CD4-positive, alpha-beta T cell treated with Interferon alpha-2 for 1 hour (primary cell): ENCODE measurements around the gene SVIL.

Source experiments
- DNase-seq, 2 donors: peaks; one replicate each; pipeline ENCODE4 v3.0.0-alpha.2; 2020 to 2022

Gene SVIL, protein sequence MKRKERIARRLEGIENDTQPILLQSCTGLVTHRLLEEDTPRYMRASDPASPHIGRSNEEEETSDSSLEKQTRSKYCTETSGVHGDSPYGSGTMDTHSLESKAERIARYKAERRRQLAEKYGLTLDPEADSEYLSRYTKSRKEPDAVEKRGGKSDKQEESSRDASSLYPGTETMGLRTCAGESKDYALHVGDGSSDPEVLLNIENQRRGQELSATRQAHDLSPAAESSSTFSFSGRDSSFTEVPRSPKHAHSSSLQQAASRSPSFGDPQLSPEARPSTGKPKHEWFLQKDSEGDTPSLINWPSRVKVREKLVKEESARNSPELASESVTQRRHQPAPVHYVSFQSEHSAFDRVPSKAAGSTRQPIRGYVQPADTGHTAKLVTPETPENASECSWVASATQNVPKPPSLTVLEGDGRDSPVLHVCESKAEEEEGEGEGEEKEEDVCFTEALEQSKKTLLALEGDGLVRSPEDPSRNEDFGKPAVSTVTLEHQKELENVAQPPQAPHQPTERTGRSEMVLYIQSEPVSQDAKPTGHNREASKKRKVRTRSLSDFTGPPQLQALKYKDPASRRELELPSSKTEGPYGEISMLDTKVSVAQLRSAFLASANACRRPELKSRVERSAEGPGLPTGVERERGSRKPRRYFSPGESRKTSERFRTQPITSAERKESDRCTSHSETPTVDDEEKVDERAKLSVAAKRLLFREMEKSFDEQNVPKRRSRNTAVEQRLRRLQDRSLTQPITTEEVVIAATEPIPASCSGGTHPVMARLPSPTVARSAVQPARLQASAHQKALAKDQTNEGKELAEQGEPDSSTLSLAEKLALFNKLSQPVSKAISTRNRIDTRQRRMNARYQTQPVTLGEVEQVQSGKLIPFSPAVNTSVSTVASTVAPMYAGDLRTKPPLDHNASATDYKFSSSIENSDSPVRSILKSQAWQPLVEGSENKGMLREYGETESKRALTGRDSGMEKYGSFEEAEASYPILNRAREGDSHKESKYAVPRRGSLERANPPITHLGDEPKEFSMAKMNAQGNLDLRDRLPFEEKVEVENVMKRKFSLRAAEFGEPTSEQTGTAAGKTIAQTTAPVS (N-terminal part only)

DNA sequence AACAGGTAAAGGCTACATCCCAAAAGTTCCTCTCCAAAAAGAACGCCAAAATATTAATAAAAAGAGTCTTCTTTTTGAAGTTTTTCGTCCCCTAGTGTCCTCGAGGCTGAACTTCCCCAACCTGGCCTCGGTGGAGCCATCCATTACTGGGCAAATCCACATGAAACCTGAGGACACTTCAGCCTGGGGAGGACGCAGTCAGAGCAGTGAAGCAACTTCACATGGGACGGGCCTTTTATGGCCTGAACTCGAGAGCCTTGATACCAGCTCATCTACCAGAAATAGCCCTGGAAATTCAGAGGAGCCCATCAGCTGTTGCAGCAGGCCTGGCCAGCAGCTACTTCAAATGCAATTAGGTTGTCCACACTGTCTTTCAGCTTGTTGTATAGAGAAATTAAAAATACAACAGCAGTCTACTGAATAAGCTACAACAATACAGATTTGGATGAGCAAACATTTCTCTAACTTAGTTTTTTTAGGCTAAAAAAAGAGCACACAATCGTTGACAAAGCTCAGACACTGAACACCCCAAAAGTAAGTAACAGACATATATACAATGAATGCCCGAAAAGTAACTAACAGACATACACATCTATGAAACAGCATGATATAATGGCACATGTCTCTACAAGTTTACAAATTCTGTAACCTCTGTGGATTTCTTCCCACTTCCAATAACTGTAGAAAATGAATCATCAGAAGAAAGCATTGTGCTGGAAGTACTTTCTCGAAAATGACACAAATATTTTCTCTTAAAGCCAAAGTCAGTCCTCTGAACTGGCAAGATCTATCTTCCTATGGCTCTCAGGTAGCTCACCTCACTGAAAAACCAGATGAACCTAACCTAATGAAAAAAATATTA lies at the start of gene SVIL:
SVIL (minus strand) TSS at position 208 of the 862 bp plus-strand sequence. CDS start 79,913 bp downstream, outside the sequence.
- DNase-seq: no peak

DNA sequence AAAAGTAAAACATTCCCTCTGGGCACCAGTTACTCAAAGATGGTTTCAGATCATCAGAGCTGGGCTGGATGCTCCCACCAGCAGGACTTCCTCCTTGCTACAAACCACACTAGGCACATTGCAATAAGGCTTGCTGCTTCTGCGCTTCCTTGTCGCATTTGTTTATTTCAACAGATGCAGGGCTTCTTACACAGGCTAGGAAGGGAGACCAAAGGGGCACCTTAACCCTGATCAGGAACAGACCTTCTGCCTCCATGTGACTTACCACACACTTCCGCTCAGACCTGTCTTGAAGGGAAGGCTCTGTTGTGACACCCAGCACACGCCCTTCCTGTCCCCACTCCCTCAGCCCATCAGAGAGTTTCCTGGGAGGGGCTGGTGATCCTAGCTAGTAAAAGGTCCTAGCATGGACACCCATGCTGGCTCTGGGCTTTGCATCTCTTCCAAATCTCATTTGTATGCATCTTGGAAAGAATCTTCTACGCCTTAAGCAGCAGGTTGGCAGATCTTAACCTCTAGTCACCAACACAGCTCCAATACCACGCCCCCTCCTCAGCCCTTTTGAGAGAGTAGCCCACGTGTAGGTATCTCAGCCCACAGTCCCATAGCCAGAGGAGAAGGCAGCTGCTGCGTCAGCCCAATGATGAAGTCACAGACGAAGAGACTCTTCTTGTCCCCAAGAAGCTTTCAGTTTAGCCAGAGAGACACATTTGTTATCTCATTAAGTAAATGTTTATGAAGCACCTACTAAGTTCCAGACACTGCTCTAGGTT lies 47.1 kb upstream of the SVIL start:
- peak; percentile 74 to 81 for DNase-seq

DNA sequence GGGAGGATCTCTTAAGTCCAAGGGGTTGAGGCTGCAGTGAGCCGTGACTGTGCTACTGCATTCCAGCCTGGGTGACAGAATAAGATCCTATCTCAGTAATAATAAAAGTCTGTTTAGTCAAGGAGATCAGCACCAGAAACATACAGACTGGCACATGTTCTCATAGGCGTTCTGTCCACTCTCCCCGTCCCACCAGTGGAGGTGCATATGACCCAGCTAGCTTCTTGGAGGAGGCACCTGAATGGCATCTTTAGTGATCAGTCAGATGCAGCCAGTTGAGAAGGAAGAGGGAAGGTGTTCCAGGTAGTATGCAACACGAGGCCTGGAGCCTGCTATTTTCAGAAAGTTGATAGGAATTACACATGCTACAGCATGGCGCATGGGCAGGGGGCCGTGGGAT lies 45.3 kb upstream of the SVIL start:
- DNase-seq: no peak

DNA sequence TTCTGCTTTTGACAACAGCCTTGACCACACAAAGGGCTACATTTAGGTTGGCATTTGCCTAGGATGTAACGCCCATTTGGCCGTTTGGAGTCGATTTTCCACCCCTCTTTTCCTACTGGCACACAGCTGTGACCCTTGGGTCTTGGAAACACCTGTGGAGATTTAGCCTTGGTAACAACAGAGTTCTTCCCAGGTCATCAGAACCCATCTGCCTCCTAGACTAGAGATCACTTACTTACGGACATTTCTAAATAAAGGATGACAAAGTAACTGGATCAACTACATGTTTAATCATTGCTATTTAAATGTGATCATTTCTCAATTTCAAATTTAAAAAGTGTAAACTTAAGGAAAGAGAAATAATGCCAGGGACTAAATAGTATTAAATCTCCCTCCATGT lies 42.0 kb upstream of the SVIL start:
- DNase-seq: no peak

DNA sequence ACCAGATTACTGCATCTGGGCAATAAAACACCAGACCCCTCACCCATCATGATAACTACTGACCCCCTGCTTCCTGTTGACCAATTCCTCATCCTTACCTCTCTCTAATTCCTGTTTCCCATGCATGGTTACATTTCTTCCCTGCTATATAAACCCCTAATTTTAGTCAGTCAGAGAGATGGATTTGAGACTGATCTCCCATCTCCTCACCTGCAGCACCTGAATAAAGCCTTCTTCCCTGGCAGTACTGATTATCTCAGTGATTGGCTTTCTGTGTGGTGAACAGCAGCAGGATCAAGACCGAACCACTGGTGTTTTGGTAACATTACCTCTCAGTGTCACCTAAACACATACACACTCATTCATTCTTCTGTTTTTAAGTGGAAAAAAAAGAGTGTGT lies 41.2 kb upstream of the SVIL start:
- DNase-seq: no peak

DNA sequence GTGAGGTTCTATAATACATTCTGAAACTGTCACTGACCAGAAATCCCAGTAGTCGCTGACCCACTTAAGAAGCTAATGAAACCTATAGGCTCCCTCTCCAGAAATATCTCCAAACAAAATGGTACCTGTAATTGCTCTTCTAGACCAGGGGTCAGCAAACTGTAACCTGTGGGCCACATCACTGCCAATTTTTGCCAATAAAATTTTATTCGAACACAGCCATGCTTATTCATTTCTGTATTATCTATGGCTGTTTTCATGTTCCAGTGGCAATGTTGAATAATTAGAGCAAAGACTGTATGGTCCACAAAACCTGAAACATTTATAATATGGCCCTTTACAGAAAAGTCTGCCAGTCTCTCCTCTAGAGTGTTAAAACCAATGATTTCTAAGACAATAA lies 37.2 kb upstream of the SVIL start:
- DNase-seq: no peak

DNA sequence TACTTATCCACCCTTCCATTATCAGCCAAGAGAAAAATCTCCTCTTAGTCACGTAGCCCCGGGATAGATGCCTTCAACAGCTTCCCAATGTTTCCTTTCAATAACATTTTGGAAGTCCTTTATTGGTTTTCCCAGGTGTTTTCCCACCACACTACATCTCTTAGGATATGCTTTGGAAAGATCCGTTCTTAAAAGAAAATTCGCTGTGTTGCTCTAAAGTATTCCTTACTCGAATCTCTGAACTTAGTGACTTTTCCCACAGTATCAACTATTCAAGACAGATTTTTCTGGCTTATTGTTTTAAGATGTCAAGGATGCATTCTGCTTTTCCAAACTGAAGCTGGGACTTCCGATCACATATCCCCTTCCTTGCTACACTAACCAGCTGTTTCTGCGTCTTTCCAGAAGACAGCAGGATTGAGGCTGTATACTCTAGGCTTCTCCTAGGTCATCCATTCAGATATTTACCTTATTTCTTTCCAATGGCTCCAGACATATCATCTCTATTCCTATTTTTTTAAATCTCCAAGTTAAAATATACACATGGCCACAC lies 36.5 kb upstream of the SVIL start:
- no peak for DNase-seq

DNA sequence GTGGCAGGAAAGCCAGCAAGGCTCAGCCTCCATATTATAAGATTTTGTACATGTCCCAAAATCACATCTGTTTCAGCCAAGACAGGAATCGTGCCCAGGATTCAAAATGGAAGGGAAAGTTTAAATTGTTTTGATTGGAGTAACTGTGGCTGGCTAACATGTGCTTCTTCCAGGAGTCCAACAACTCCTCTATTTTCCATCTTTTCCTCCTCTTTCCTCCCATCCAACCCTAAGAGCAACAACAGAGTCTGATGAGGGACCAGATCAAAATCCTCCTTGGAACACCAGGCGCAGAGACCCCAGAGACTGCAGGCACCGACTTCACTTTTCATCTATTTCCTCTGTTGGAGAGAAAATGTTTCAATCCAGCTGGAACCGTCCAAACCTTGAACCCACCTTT lies 36.0 kb upstream of the SVIL start:
- DNase-seq: no peak

DNA sequence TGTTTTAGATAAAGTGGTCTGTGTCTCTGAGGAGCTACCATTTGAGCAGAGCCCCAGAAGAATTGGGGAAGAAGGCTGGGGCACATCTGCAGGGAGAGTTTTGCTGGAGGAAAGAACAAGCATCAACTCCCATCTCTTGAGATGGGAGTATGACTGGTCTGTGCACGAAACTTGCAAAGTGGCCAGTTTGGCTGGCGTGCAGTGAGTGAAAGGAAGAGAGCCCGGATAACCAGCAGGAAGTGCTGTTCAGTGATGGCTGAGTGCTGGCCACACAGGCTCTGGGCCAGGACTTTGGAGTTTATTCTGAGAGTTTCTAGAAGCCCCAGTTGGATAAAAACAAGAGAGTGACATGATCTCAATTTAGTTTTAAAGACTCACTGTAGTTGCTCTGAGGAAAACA lies 34.4 kb upstream of the SVIL start:
- no peak for DNase-seq

DNA sequence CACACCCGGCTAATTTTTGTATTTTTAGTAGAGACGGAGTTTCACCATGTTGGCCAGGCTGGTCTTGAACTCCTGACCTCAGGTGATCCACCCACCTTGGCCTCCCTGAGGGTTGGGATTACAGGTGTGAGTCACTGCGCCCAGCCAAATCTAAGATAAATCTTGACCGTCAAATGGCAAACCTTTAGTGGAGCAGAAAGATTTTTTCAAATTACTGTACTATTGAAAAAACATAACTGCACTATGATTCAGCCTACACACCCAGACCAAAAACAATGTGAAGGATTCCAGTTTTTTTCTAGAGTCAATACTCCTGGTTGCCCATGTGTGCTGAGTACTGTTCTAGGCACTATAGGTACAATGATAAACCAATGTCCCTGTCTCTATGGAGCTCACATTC lies 33.9 kb upstream of the SVIL start:
- DNase-seq: no peak

DNA sequence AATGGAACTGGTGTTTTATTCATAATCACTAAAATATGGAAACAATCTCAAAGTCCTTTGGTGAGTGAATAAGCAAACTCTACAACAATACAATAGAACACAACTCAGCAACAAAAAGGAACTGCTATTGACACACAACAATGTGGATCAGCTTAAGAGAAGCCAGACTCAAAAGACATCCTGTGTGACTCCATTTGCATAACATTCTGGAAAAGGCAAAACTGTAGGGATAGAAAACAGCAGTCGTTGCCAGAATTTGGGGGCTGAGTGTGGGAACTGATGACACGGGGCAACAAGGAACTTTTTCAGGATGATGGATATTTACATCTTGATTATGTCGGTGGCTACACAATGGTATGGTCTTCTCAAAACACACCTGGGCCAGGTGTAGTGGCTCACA lies 32.4 kb upstream of the SVIL start:
- DNase-seq: no peak

DNA sequence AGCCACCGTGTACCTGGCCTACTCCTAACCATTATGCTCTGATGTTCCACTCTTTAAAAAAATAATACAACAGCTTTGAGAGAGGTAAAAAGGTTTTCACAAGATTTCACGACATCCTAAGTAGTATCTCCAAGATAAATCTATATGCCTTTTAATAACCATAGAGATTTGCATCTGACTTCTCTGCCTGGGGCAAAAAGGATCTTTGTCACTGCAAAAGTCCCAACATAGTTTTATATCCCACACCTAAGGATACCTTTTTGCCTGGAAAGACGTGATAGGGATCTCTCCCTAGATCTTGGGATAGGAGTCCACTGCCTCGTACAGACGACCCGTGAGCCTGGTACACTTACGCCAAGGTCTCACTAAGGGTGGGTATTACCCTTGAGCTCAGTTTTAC lies 31.4 kb upstream of the SVIL start:
- no peak for DNase-seq

DNA sequence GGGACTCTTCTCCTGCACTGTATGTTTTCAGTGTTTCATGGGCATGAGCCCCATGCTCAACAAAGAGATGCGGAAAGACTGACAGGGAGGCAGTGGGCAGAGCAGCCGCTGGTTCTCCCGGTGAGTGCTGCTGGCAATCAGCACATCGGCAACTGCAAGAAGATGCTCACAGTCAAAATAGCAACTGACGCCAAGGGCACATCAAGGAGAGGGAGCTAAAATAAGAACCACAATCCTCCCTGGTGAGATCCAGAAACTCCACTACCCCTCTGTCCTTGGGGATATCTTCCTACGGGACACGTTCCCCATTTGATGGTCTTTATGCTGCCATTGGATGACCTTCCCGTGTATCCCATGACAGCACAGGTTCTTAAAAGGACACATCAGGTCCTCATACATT lies 28.9 kb upstream of the SVIL start:
- no peak for DNase-seq

DNA sequence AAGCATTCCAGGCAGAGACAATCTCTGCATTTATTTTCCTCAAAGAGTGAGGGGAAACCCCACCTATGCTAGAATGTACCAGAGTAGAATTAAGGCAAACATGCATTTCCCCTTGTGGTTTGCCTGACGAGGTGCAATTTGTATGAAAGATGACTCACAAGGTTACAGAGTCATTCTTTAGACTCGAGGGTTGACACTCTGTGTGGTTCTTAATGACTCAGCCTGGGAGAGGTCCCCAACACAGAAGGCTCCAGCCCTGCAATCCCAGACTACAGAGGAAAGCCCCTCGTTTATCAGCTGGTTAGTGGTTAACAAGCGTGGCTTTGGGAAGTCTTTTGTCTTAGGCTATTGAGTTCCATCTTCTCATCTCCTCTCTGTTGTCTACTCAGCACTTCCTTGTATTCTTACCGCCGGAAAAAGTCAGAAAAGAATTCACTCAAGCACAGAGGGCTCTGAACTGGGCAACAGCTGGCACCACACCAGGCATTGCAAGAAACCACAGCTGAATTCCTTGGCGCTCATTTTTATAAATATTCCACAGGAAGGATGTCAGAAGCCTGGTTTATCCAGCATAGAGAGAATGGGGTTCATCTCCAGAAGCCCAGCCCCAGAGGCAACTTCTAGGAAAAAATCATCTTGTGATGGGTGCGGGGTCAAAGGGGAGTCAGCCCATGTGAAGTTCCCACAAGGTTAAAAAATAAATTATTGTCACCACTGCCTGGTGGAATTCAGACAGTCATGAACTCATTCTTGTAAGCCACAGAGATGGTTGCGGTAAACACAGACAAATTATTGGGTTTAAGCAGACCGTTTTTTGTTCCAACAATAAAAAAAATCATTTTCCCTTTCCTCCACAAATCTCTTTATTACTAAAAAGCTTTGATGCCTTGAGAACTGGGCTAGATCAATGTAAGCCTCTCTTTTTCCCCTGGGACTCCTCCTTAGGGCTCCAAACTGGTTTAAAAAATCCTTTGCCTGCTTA lies 24.5 kb upstream of the SVIL start:
- DNase-seq: peak; percentile 79 to 81

DNA sequence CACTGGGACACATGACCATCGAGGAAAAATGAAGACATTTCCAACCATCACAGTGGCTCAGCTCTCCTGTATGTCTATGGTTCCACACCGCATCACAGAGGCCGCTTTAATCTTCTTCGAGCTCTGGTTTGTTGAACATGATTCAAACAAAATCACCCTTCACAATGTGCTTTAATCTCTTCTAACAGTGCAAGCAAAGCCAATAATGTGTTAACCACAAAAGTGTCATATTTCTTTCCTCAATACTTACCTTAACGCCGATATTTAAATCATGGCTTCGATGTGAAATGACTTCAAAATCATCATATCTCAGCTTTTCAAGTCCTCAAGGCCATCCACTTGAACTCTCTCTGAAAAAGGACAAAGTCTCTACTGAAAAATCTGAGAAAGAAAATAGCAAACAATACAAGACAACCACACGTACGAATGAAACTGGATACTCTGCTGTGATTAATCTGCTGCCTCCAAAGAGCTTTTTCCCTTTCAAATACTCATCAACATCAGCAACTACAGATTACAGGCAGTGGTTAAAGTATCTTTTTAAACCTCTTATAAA lies 23.0 kb upstream of the SVIL start:
- peak in 1 of 2 donors; percentile 48 for DNase-seq

DNA sequence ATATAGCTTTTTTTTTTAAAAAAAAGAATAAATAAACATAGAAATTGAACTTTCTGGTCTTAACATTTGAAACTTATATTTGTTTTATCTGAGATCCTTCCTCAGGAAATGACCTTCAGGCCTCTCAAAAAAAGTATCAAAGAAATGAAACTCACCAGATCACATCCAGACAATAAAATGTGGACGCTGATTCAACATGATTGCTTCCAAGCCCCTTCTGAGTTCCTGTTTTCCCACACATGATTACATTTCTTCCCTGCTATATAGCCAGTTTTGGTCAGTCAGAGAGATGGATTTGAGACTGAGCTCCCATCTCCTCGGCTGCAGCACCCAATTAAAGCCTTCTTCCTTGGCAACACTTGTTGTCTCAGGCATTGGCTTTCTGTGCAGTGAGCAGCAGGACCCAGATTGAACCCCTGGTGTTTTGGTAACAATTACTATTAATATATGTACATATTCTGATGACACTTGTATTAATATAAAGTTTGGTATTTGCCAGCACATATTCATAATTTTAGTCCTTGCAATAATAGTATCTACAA lies 21.8 kb upstream of the SVIL start:
- DNase-seq: no peak

DNA sequence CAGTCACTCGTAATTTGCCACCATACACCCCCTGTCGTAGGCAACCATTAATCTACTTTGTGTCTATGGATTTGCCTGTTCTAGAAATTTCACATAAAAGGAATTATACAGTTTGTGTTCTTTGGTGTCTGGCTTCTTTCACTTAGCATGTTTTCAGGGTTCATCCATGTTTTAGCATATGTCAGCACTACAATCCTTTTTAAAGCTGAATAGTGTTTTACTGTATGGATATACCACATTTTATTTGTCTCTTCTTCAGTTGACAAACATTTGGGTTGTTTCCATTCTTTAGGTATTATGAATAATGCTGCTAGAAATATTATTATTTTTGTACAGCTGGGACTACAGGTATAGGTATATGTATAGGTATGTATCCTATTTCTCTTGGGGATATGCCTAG lies 17.4 kb upstream of the SVIL start:
- DNase-seq: no peak

DNA sequence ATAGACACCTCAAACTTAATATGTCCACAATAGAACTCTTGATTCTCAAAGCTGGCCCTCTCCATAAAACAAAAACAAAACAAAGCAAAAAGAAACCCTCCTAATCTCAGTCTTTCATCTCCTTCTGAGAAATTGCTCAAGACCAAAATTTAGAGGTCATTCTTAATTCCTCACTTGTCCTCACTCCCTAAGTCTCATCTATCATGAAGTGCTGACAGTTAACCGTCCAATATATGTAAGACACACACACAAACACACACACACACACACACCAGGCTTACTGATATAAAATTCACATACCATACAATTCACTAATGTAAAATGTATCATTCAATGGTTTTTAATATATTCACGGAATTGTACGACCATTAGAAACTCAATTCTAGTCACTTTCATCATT lies 17.0 kb upstream of the SVIL start:
- DNase-seq: no peak

DNA sequence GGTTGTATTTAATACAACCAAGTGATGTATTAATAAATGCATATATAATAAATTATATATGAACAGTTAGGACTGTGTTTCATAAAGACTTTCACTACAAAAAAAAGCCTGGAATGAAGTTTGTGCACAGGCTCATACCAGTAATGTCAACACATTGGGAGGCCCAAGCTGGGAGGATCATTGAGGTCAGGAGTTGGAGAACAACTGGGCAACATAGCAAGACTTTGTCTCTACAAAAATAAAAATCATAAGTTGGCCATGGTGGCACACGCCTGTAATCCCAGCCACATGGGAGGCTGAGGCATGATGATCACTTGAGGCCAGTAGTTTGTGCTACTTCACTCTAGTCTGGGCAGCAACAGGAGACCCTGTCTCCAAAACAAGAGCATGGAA lies 15.8 kb upstream of the SVIL start:
- no peak for DNase-seq
